ENCODE data around the gene TRPV2. TPM values are rescaled to one million over a fixed set of nuclear protein-coding genes. Genes with fewer than 3 reads are reported as not detected.
A peak's percentile ranks its signal among the peaks of the same experiment; 100 is the strongest.

The TRPV2 gene
- total RNA-seq, 1 donor from 2014 or later = 86.5 TPM

GRCh38 chr17:16463358-16464302 is 48.3 kb downstream of the TRPV2 start:
- Histone ChIP-seq H3K4me3 (no peak overlapping the region), H3K27me3 (no peaks in the 10 kb centered on the region)
- ATAC-seq = peak; percentile 49

GRCh38 chr17:16464303-16465051 is 49.1 kb downstream of the TRPV2 start:
- Histone ChIP-seq H3K27ac (no peak overlapping the region), H3K9me3 (no peaks in the 10 kb centered on the region), H3K4me3 (no peak overlapping the region), H3K27me3 (no peaks in the 10 kb centered on the region), H3K36me3 (no peaks in the 10 kb centered on the region), H3K4me1 (no peaks in the 10 kb centered on the region)
- ATAC-seq (no peak), DNase-seq (no peak)
- TF ChIP-seq CTCF (IDR thresholded peaks at IDR 0.05) = no peak
- intact Hi-C loops (cut with DNase I) = no loop called here

More at GRCh38 chr17:16463358-16464302, 48.3 kb downstream of the TRPV2 start:
- intact Hi-C loops (cut with DNase I) = no loop called here
- H3K4me1 ChIP-seq = no peaks in the 10 kb centered on the region
- no peaks in the 10 kb centered on the region for H3K9me3 ChIP-seq
- H3K27ac ChIP-seq = no peak overlapping the region
- no peaks in the 10 kb centered on the region for H3K36me3 ChIP-seq
- DNase-seq = no peak
- peak; percentile 26 for TF ChIP-seq CTCF (IDR thresholded peaks at IDR 0.05)

GRCh38 chr17:16465052-16465312 is 49.6 kb downstream of the TRPV2 start:
- no peak overlapping the region for H3K4me3 ChIP-seq
- ATAC-seq (no peak), DNase-seq (no peak)
- H3K27ac ChIP-seq = no peak overlapping the region
- H3K9me3 ChIP-seq = no peaks in the 10 kb centered on the region
- no peaks in the 10 kb centered on the region for H3K36me3 ChIP-seq
- intact Hi-C loops (cut with DNase I) = no loop called here
- no peaks in the 10 kb centered on the region for H3K27me3 ChIP-seq
- H3K4me1 ChIP-seq = no peaks in the 10 kb centered on the region
- no peak for TF ChIP-seq CTCF (IDR thresholded peaks at IDR 0.05)

GRCh38 chr17:16465861-16466338 is 50.5 kb downstream of the TRPV2 start:
- no peak for TF ChIP-seq CTCF (IDR thresholded peaks at IDR 0.05)
- Histone ChIP-seq H3K4me1 (no peaks in the 10 kb centered on the region), H3K9me3 (no peaks in the 10 kb centered on the region), H3K36me3 (no peaks in the 10 kb centered on the region), H3K27me3 (no peaks in the 10 kb centered on the region), H3K27ac (no peak overlapping the region), H3K4me3 (no peak overlapping the region)
- no peak for DNase-seq
- peak; percentile 55 for ATAC-seq
- intact Hi-C loops (cut with DNase I) = no loop called here

- ATAC-seq (no peak), DNase-seq (no peak)
- intact Hi-C loops (cut with DNase I) = no loop called here
- Histone ChIP-seq H3K27ac (no peak overlapping the region), H3K9me3 (no peaks in the 10 kb centered on the region), H3K27me3 (no peaks in the 10 kb centered on the region), H3K4me3 (no peak overlapping the region), H3K4me1 (no peaks in the 10 kb centered on the region), H3K36me3 (no peaks in the 10 kb centered on the region)
- TF ChIP-seq CTCF (IDR thresholded peaks at IDR 0.05) = no peak
These were observed 51.0 kb downstream of the TRPV2 start for GRCh38 chr17:16466407-16466806.

All from upper lobe of right lung (tissue), 1 donor.